ENCODE results near the gene ZNF714. TPM values are rescaled to one million over a fixed set of nuclear protein-coding genes. Genes with fewer than 3 reads are reported as not detected.
"Not testable (repeated sequence)": the region's sequence is repeated elsewhere in the genome, so short reads cannot be mapped to it uniquely, and the experiment has no call there.

The ZNF714 gene
- total RNA-seq, 1 donor: 14.2 TPM

- Histone ChIP-seq H3K27me3 (ENCODE audit: insufficient read depth, low read length) (no peaks in the 10 kb centered on the region), H3K9me3 (ENCODE audit: low read depth, low read length) (peaks cover 36% of the 10 kb centered on the region), H3K4me3 (ENCODE audit: low read length) (no peak overlapping the region), H3K4me1 (ENCODE audit: insufficient read depth, low read length) (no peaks in the 10 kb centered on the region)
These were observed 35.3 kb downstream of the ZNF714 start for GRCh38 chr19:21117041-21117907.

DNA sequence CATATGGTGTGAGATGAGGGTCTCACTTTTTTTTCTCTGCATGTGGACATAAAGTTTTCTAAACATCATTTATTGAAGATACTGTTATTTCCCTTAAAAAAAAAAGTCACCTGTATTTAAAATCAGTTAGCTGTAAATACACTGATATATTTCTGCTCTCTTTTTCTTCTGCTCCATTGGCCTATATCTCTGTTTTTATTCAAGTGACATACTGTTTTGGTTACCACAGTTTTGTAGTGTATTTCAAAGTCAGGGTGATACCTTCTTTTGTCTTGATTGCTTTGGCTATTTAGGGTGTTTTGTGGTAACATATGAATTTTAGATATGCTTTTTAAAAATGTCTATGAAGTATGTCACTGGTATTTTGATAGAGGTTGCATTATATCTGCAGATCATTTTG is 44.1 kb downstream of the ZNF714 start:
- Histone ChIP-seq H3K27me3 (ENCODE audit: insufficient read depth, low read length) (no peaks in the 10 kb centered on the region), H3K4me3 (ENCODE audit: low read length) (no peak overlapping the region)

GRCh38 chr19:21127001-21127400 is 45.0 kb downstream of the ZNF714 start:
- Histone ChIP-seq H3K27me3 (ENCODE audit: insufficient read depth, low read length) (no peaks in the 10 kb centered on the region), H3K4me3 (ENCODE audit: low read length) (no peak overlapping the region), H3K4me1 (ENCODE audit: insufficient read depth, low read length) (no peaks in the 10 kb centered on the region), H3K9me3 (ENCODE audit: low read depth, low read length) (no peaks in the 10 kb centered on the region)

More for the DNA sequence above, 44.1 kb downstream of the ZNF714 start:
- no peaks in the 10 kb centered on the region for H3K9me3 ChIP-seq (ENCODE audit: low read depth, low read length)
- H3K4me1 ChIP-seq (ENCODE audit: insufficient read depth, low read length): no peaks in the 10 kb centered on the region

DNA sequence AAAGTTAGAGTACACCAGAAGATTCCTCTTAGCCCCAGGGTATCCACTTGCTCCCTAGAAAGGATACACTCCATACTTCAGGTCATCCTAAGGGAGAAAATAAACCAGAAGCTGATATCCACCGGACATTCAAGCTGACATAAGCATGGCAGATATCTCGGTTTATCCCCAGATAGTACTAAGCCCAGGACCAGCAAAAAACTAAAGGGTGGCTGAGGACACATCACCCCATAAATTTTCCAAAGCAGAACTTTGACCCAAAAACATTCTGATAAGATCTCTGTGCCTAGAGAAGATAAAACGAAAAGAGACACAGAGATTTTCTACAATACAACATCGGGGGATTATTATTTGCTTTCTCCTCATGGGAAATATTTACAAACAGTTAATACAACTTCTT is 45.9 kb downstream of the ZNF714 start:
- H3K4me1 ChIP-seq (ENCODE audit: insufficient read depth, low read length): no peaks in the 10 kb centered on the region
- no peaks in the 10 kb centered on the region for H3K9me3 ChIP-seq (ENCODE audit: low read depth, low read length)
- no peaks in the 10 kb centered on the region for H3K27me3 ChIP-seq (ENCODE audit: insufficient read depth, low read length)
- no peak overlapping the region for H3K4me3 ChIP-seq (ENCODE audit: low read length)

DNA sequence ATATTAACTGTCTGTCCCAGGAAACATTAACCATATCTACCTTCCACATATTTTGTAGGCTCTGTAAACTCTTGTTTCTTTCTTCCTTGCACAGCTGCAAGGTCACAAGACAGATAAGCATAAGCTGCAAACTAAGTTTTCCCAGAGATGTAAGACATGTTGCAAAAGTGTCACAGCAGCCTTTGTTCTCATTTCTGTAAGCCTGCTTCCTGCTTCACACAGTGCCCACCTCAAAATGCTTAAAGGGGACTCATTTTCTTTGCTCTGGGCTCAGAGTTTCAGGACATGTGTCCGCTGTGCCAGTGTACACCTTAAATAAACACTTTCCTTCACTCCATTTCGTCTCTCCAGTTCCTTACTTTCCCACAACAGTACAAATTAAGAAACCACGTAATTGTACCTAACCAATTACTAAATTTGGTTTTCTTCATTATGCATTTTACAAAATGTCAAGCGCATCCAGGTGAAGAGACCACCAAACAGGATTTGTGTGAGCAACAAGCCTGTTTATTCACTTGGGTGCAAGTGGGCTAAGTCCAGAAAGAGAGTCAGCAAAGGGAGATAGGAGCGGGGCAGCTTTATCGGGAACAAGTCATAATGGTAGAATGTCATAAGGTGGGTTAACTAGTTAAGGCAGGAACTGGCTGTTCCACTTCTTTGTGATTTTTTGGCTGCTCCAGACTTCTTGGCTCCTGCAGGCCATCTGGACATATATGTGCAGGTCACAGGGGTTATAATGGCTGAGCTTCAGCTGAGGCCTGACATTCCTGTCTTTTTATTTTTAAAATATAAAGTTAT is 47.1 kb downstream of the ZNF714 start:
- Histone ChIP-seq H3K4me3 (ENCODE audit: low read length) (no peak overlapping the region), H3K27me3 (ENCODE audit: insufficient read depth, low read length) (no peaks in the 10 kb centered on the region), H3K9me3 (ENCODE audit: low read depth, low read length) (no peaks in the 10 kb centered on the region), H3K4me1 (ENCODE audit: insufficient read depth, low read length) (no peaks in the 10 kb centered on the region)

DNA sequence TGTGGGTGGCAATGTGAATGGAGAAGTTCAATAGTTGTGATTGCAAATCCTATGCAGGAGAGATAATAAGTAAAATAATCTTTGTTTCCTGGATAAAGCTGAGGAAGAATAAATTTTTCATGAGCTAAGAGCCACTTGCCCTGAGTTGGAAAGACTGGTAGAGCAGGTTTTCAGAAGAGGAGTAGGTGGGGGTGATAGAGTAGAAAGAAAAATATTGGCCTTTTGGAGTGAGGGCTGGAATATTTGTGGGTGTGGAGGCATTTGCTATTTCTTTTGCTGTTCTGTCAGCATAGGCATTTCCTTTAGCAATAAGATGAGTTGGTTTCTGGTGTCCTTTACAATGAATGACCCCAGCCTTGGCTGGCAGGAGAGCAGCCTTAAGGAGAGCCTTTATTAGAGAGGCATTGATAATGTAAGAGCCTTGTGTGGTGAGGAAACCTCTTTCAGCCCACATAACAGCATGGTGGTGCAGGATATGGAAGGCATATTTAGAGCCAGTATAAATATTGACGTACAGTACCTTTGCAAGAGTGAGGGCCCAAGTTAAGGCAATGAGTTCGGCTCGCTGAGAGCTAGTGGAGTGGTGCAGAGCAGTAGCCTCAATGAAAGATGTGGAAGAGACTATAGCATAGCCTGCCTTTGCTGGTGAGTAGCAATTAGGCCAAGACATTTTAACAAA is 48.2 kb downstream of the ZNF714 start:
- no peaks in the 10 kb centered on the region for H3K9me3 ChIP-seq (ENCODE audit: low read depth, low read length)
- no peaks in the 10 kb centered on the region for H3K27me3 ChIP-seq (ENCODE audit: insufficient read depth, low read length)
- no peak overlapping the region for H3K4me3 ChIP-seq (ENCODE audit: low read length)
- H3K4me1 ChIP-seq (ENCODE audit: insufficient read depth, low read length): no peaks in the 10 kb centered on the region

GRCh38 chr19:21133633-21134032 is 51.6 kb downstream of the ZNF714 start:
- Histone ChIP-seq H3K27me3 (ENCODE audit: insufficient read depth, low read length) (no peaks in the 10 kb centered on the region), H3K4me3 (ENCODE audit: low read length) (no peak overlapping the region), H3K9me3 (ENCODE audit: low read depth, low read length) (no peaks in the 10 kb centered on the region), H3K4me1 (ENCODE audit: insufficient read depth, low read length) (no peaks in the 10 kb centered on the region)

DNA sequence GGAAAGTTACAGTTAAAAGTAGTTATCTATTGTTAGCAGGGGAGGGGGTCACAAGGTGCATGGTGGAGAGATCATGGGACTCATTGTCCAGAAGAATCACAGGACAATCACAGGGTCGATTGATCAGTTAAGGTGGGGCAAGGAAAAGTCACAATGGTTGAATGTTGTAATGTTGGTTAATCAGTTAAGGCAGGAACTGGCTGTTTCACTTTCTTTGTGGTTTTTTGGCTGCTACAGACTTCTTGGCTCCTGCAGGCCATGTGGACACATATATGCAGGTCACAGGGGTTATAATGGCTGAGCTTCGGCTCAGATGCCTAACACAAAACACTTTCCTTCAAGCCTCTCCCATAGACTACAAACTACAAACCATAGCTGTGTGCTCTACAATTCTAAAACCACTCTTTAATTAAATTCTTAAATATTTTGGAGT is 52.9 kb downstream of the ZNF714 start:
- Histone ChIP-seq H3K4me1 (ENCODE audit: insufficient read depth, low read length) (no peaks in the 10 kb centered on the region), H3K27me3 (ENCODE audit: insufficient read depth, low read length) (no peaks in the 10 kb centered on the region), H3K4me3 (ENCODE audit: low read length) (no peak overlapping the region), H3K9me3 (ENCODE audit: low read depth, low read length) (no peaks in the 10 kb centered on the region)

- Histone ChIP-seq H3K27me3 (ENCODE audit: insufficient read depth, low read length) (no peaks in the 10 kb centered on the region), H3K4me3 (ENCODE audit: low read length) (no peak overlapping the region), H3K9me3 (ENCODE audit: low read depth, low read length) (no peaks in the 10 kb centered on the region)
These were observed 53.4 kb downstream of the ZNF714 start for GRCh38 chr19:21135433-21135832.

GRCh38 chr19:21138130-21138529 is 56.1 kb downstream of the ZNF714 start:
- H3K4me3 ChIP-seq (ENCODE audit: low read length): no peak overlapping the region
- peaks cover 13% of the 10 kb centered on the region for H3K4me1 ChIP-seq (ENCODE audit: insufficient read depth, low read length)
- no peaks in the 10 kb centered on the region for H3K9me3 ChIP-seq (ENCODE audit: low read depth, low read length)
- H3K27me3 ChIP-seq (ENCODE audit: insufficient read depth, low read length): no peaks in the 10 kb centered on the region

More at GRCh38 chr19:21135433-21135832, 53.4 kb downstream of the ZNF714 start:
- H3K4me1 ChIP-seq (ENCODE audit: insufficient read depth, low read length): no peaks in the 10 kb centered on the region

DNA sequence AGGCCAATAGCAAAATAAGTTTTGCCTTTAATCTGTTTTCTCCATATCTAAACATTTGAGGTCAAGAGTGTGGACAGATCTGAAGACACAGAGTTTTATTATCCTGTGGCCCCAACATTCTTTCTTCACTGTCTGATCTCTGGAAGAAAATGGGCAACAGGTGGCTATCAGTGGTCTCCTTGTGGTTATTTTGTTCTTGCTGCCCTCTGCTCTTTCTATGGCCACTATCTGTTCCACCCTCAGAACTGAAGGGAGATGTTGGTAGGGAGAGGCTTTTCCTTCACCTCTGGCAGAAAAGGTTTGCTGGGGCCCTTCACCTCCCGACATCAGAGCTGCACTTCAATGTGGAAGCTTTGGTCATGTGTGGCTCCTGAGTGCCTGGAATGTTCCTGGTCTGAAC is 59.0 kb downstream of the ZNF714 start:
- H3K4me1 ChIP-seq (ENCODE audit: insufficient read depth, low read length): peaks cover 13% of the 10 kb centered on the region
- not testable (repeated sequence) for H3K27me3 ChIP-seq (ENCODE audit: insufficient read depth, low read length); H3K9me3 ChIP-seq (ENCODE audit: low read depth, low read length); H3K4me3 ChIP-seq (ENCODE audit: low read length)

- Histone ChIP-seq H3K9me3 (ENCODE audit: low read depth, low read length) (no peaks in the 10 kb centered on the region), H3K4me3 (ENCODE audit: low read length) (peak within 1 kb of the TSS; percentile 62), H3K4me1 (ENCODE audit: insufficient read depth, low read length) (peaks cover 13% of the 10 kb centered on the region), H3K27me3 (ENCODE audit: insufficient read depth, low read length) (no peaks in the 10 kb centered on the region)
These were observed 59.9 kb downstream of the ZNF714 start, which contains the start of gene ZNF431 for GRCh38 chr19:21141787-21142464. Gene ZNF431, plus strand, starts transcription at chr19:21142040. Its CDS starts 144 bp downstream, at chr19:21142184.

GRCh38 chr19:21143428-21143827 is 61.4 kb downstream of the ZNF714 start:
- no peaks in the 10 kb centered on the region for H3K27me3 ChIP-seq (ENCODE audit: insufficient read depth, low read length)
- peaks cover 13% of the 10 kb centered on the region for H3K4me1 ChIP-seq (ENCODE audit: insufficient read depth, low read length)
- no peaks in the 10 kb centered on the region for H3K9me3 ChIP-seq (ENCODE audit: low read depth, low read length)
- no peak overlapping the region for H3K4me3 ChIP-seq (ENCODE audit: low read length)

- Histone ChIP-seq H3K4me1 (ENCODE audit: insufficient read depth, low read length) (peaks cover 13% of the 10 kb centered on the region), H3K9me3 (ENCODE audit: low read depth, low read length) (no peaks in the 10 kb centered on the region), H3K4me3 (ENCODE audit: low read length) (no peak overlapping the region), H3K27me3 (ENCODE audit: insufficient read depth, low read length) (no peaks in the 10 kb centered on the region)
These were observed 61.9 kb downstream of the ZNF714 start for GRCh38 chr19:21143854-21144253.

Measured in mononuclear cell (primary cell).